Left lung (tissue), 10 donors: ENCODE results near the gene CST7. TPM values are rescaled to one million over a fixed set of nuclear protein-coding genes. Genes with fewer than 3 reads are reported as not detected.

Experiments
- ATAC-seq: fragments of 200-7000 bp; cut with Tn5 transposase; one replicate; pipeline ENCODE4 v1.9.1; 2020; ENCODE audit warnings: moderate library complexity
- DNase-seq, 4 donors: peaks; one replicate each; pipeline ENCODE4 v3.0.0-alpha.2; 2013 to 2020
- H3K27ac ChIP-seq, 2 donors: fragments of 200-600 bp; sonication (generic) in 1 of 2; one replicate each; pipeline versions ENCODE4 v1.5.0 to v1.8.0; 2020 to 2021
- H3K27me3 ChIP-seq, 2 donors: fragments of 200-600 bp; sonication (generic) in 1 of 2; one replicate each; pipeline versions ENCODE4 v1.5.0 to v1.8.0; 2020 to 2021
- H3K36me3 ChIP-seq, 2 donors: fragments of 200-600 bp; sonication (generic) in 1 of 2; one replicate each; pipeline versions ENCODE4 v1.5.0 to v1.8.0; 2020 to 2021
- H3K4me1 ChIP-seq, 2 donors: fragments of 200-600 bp; one replicate each; pipeline ENCODE4 v1.8.0; 2021
- H3K4me3 ChIP-seq, 2 donors: fragments of 200-600 bp; sonication (generic) in 1 of 2; one replicate each; pipeline versions ENCODE4 v1.5.0 to v1.8.0; 2020 to 2021; ENCODE audit warnings: mild to moderate bottlenecking in 1 of 2
- H3K9me3 ChIP-seq, 2 donors: fragments of 200-600 bp; sonication (generic) in 1 of 2; one replicate each; pipeline versions ENCODE4 v1.5.0 to v1.8.0; 2020 to 2021
- intact Hi-C, 2 donors: fragments of 100-400 bp; cut with DNase I; formaldehyde crosslinking; loops; one replicate each; pipeline versions ENCODE4 v1.11.2 to v1.14.2; 2022
- polyA plus RNA-seq, 6 donors: library from polyadenylated mRNA; unstranded; fragments of 120-200 nt; gene quantifications; one replicate each; pipeline ENCODE4 v1.2.1, GENCODE V29; 2013; ENCODE audit not compliant: insufficient read length in 6 of 6
- total RNA-seq, 2 donors: library from RNA; stranded (reverse); fragmentation: NEBNext Ultra II Directional; extraction: Animal tissue kit (Norgen Biotek cat#: 25700); gene quantifications; one replicate each; pipeline ENCODE4 v1.2.1, GENCODE V29; 2021
- TF ChIP-seq, protein P1 (sequence below), 2 donors: fragments of 200-600 bp; sonication (generic) in 1 of 2; IDR thresholded peaks; one replicate each; pipeline versions ENCODE4 v1.5.0 to v1.8.0; 2021; ENCODE audit warnings: antibody characterized with exemption in 2 of 2
- donor health status: DM: no; HTN: yes; CAD: no.
- donor health status: DM: no; HTN: no; CAD: no.

CST7 gene
- total and polyA plus RNA-seq, 8 donors, result 0.84 to 28.0 (median 1.7) TPM

GRCh38 chr20:24983896-24984295 is 34.8 kb downstream of the CST7 start:
- ATAC-seq, result no peak
- intact Hi-C loops, result no loop called here
- TF ChIP-seq, protein P1, sequence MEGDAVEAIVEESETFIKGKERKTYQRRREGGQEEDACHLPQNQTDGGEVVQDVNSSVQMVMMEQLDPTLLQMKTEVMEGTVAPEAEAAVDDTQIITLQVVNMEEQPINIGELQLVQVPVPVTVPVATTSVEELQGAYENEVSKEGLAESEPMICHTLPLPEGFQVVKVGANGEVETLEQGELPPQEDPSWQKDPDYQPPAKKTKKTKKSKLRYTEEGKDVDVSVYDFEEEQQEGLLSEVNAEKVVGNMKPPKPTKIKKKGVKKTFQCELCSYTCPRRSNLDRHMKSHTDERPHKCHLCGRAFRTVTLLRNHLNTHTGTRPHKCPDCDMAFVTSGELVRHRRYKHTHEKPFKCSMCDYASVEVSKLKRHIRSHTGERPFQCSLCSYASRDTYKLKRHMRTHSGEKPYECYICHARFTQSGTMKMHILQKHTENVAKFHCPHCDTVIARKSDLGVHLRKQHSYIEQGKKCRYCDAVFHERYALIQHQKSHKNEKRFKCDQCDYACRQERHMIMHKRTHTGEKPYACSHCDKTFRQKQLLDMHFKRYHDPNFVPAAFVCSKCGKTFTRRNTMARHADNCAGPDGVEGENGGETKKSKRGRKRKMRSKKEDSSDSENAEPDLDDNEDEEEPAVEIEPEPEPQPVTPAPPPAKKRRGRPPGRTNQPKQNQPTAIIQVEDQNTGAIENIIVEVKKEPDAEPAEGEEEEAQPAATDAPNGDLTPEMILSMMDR (IDR thresholded peaks at IDR 0.05), result no peak
- Histone ChIP-seq H3K27ac (peak overlapping the region in 1 of 2 donors; percentile 96), H3K27me3 (no peaks in the 10 kb centered on the region), H3K36me3 (peaks cover 0 to 27% of the 10 kb centered on the region in 2 donors), H3K9me3 (no peaks in the 10 kb centered on the region), H3K4me3 (no peak overlapping the region), H3K4me1 (peaks cover 0 to 85% of the 10 kb centered on the region in 2 donors)
- DNase-seq, result no peak

GRCh38 chr20:24984961-24985640 is 36.0 kb downstream of the CST7 start:
- peak; percentile 10 for ATAC-seq
- Histone ChIP-seq H3K4me3 (no peak overlapping the region), H3K27me3 (no peaks in the 10 kb centered on the region), H3K4me1 (peaks cover 0 to 96% of the 10 kb centered on the region in 2 donors), H3K9me3 (no peaks in the 10 kb centered on the region), H3K27ac (peak overlapping the region in 1 of 2 donors; percentile 96), H3K36me3 (peaks cover 0 to 26% of the 10 kb centered on the region in 2 donors)
- TF ChIP-seq, protein P1 (IDR thresholded peaks at IDR 0.05), result no peak
- intact Hi-C loops, result no loop called here
- no peak for DNase-seq

- TF ChIP-seq, protein P1 (IDR thresholded peaks at IDR 0.05), result no peak
- H3K4me1 ChIP-seq, result peaks cover 1 to 96% of the 10 kb centered on the region in 2 donors
- H3K27me3 ChIP-seq, result no peaks in the 10 kb centered on the region
- no peaks in the 10 kb centered on the region for H3K9me3 ChIP-seq
- intact Hi-C loops, result no loop called here
- ATAC-seq (no peak), DNase-seq (no peak)
- H3K27ac ChIP-seq, result peak overlapping the region in 1 of 2 donors; percentile 96
- H3K36me3 ChIP-seq, result peaks cover 0 to 19% of the 10 kb centered on the region in 2 donors
- H3K4me3 ChIP-seq, result no peak overlapping the region
Measured at GRCh38 chr20:24985802-24986201, 36.7 kb downstream of the CST7 start.

DNA sequence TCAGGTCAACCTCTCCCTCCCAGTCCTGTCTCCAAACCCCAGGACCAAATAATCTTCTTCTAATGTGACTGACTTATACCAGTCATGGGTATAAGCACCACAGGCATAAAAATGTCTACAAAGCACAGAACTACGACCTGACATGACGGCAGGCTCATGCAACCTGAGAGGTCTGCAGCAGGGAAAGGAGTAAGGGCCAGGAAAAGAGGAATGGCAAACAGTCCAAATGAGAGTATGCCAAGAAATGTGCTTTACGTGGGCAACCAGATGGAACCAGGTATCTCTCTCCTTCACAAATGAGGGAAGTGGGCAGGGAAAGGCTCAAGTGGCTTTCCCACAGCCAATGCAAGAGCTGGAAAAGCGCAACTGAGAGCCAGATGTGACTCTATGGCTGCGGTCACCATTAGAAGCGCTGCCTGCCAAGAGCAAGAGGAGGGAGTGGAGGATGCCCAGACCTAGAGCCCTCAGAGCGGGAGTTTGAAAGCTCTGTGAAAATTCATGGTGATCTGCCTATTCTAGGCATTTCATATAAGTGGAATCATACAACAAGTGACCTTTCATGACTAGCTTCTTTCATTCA is 37.5 kb downstream of the CST7 start:
- ATAC-seq (no peak), DNase-seq (no peak)
- Histone ChIP-seq H3K4me3 (no peak overlapping the region), H3K4me1 (peaks cover 8 to 96% of the 10 kb centered on the region in 2 donors), H3K36me3 (peaks cover 0 to 16% of the 10 kb centered on the region in 2 donors), H3K27me3 (no peaks in the 10 kb centered on the region), H3K9me3 (no peaks in the 10 kb centered on the region), H3K27ac (peak overlapping the region in 1 of 2 donors; percentile 96)
- intact Hi-C loops, result no loop called here
- TF ChIP-seq, protein P1 (IDR thresholded peaks at IDR 0.05), result no peak

GRCh38 chr20:24987244-24987643 is 38.2 kb downstream of the CST7 start:
- Histone ChIP-seq H3K4me3 (no peak overlapping the region), H3K27ac (peak overlapping the region in 1 of 2 donors; percentile 96), H3K4me1 (peaks cover 11 to 93% of the 10 kb centered on the region in 2 donors), H3K27me3 (no peaks in the 10 kb centered on the region), H3K9me3 (no peaks in the 10 kb centered on the region), H3K36me3 (peaks cover 0 to 10% of the 10 kb centered on the region in 2 donors)
- DNase-seq (no peak), ATAC-seq (peak; percentile 4)
- TF ChIP-seq, protein P1 (IDR thresholded peaks at IDR 0.05), result no peak
- intact Hi-C loops, result no loop called here
